Duodenal mucosa (tissue), 2 donors: Measurements from ENCODE around the gene NEURL2.

ENCODE experiments used
- H3K27ac ChIP-seq: one replicate; pipeline ENCODE4 v1.7.0; 2013; ENCODE audit warnings: low read depth, low read length
- H3K27me3 ChIP-seq, 2 donors: one replicate each; pipeline ENCODE4 v1.7.0; 2013; ENCODE audit warnings: low read length in 2 of 2, control low read depth in 1 of 2; ENCODE audit not compliant: insufficient read depth in 2 of 2, control insufficient read depth in 1 of 2
- H3K36me3 ChIP-seq, 2 donors: one replicate each; pipeline ENCODE4 v1.7.0; 2013; ENCODE audit warnings: low read length in 2 of 2, control low read depth in 1 of 2; ENCODE audit not compliant: insufficient read depth in 2 of 2, control insufficient read depth in 1 of 2
- H3K4me1 ChIP-seq, 2 donors: one replicate each; pipeline ENCODE4 v1.7.0; 2013; ENCODE audit warnings: low read length in 2 of 2, control low read depth in 1 of 2; ENCODE audit not compliant: insufficient read depth in 2 of 2, control insufficient read depth in 1 of 2
- H3K4me3 ChIP-seq, 2 donors: one replicate each; pipeline ENCODE4 v1.7.0; 2013; ENCODE audit warnings: low read length in 2 of 2, low read depth in 1 of 2
- H3K9ac ChIP-seq, 2 donors: one replicate each; pipeline ENCODE4 v1.7.0; 2013; ENCODE audit warnings: low read length in 2 of 2, low read depth in 1 of 2
- H3K9me3 ChIP-seq, 2 donors: one replicate each; pipeline ENCODE4 v1.7.0; 2013; ENCODE audit warnings: low read length in 2 of 2, control low read depth in 1 of 2; ENCODE audit not compliant: control insufficient read depth in 1 of 2

Gene NEURL2

DNA sequence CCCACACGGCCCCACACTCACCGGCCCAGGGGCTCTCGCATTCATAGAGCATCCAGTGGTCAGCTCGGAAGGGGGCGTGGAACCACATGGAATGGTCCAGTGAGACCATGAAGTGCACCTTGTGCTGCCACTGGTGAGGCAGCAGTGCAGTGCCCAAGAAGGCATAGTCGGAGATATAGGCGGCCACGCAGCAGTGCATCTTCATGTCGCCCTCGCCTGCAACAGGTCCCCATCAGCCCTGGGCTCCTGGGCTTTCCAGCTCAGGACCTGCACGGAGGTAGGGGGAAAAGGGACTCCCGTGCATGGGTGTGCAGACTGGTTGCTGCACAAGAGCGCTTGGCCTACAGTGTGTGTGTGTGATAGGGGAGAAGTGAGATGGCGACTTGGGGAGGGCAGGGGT lies 47.5 kb downstream of the NEURL2 start:
- no peaks in the 10 kb centered on the region for H3K9me3 ChIP-seq
- no peak overlapping the region for H3K27ac ChIP-seq
- H3K4me3 ChIP-seq: no peak overlapping the region
- no peaks in the 10 kb centered on the region for H3K27me3 ChIP-seq
- peaks cover 42 to 69% of the 10 kb centered on the region in 2 donors for H3K36me3 ChIP-seq
- H3K4me1 ChIP-seq: peaks cover 0 to 12% of the 10 kb centered on the region in 2 donors
- no peak overlapping the region for H3K9ac ChIP-seq

DNA sequence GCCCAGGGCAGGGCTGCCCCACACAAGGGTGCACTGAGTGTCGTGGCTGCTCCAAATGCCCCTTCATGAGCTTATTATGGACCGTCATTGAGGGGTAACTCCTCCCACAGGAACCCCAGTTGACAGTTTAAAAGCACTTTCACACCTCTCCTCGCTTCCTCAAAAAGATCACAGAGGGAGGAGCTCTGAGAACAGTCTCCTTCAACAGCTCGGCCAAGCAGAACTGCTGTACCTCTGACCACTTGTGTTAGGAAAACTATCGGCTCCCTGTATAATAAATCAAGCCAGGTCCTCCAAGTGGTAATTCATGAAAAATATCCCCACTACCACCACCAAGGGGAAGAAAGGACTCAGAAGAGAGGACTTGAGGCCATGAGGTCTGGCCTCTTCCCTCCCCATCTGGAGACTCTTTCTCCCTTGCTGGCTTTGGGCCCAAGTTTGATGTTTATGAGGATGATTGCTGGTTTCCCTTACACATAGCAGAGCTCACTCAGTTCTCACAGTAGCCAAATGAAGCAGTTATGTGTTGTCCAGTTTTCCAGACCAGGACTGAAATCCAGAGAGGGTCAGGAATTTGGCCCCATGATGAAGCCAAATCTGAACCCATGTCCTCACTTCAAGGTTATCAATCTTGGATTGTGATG lies 48.7 kb downstream of the NEURL2 start:
- Histone ChIP-seq H3K4me1 (peaks cover 0 to 12% of the 10 kb centered on the region in 2 donors), H3K27me3 (no peaks in the 10 kb centered on the region), H3K4me3 (no peak overlapping the region), H3K36me3 (peaks cover 38 to 66% of the 10 kb centered on the region in 2 donors), H3K9me3 (no peaks in the 10 kb centered on the region), H3K27ac (no peak overlapping the region), H3K9ac (no peak overlapping the region)

DNA sequence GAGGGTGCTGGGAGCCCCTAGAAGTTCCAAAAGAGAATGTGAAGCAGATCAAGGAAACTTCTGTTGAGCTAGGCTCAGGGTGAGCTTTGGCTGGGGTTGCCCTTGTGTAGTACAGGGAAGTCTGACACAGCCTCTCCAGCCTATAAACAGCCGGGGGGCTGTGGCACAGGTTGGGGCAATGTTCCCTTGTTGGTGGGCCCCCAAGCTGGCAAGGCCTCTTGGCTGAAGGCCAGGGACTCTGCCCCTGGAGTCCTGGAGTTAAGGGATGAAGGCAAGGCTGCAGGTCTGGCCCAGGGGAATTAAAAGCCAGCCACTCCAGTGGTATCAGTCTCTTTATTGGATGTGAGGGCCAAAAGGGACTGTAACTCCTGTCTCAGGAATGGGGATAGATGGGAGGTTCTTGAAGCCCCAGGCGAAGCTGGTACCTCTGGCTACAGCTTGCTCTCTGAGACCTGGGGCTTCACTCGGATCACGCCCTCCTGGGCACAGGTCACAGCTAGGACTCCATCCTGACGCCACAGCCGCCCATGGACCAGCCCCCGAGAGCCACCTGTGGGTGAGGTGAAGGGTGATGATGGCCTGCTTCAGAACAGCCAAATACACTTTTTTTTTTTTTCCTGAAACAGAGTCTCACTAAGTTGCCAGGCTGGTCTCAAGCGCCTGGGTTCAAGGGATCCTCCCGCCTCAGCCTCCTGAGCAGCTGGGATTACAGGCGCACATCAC lies 49.4 kb downstream of the NEURL2 start:
- H3K4me3 ChIP-seq: no peak overlapping the region
- peaks cover 38 to 62% of the 10 kb centered on the region in 2 donors for H3K36me3 ChIP-seq
- H3K9ac ChIP-seq: no peak overlapping the region
- H3K4me1 ChIP-seq: peaks cover 0 to 16% of the 10 kb centered on the region in 2 donors
- no peaks in the 10 kb centered on the region for H3K27me3 ChIP-seq
- no peaks in the 10 kb centered on the region for H3K9me3 ChIP-seq
- no peak overlapping the region for H3K27ac ChIP-seq

DNA sequence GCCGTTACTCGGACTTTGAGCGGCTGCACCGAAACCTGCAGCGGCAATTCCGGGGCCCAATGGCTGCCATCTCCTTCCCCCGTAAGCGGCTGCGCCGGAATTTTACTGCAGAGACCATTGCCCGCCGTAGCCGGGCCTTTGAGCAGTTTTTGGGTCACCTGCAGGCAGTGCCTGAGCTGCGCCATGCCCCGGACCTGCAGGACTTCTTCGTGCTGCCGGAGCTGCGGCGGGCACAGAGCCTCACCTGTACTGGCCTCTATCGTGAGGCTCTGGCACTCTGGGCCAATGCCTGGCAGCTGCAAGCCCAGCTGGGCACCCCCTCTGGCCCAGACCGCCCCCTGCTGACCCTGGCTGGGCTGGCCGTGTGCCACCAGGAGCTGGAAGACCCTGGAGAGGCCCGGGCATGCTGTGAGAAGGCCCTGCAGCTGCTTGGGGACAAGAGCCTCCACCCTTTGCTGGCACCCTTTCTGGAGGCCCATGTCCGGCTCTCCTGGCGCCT lies 50.3 kb downstream of the NEURL2 start:
- H3K27ac ChIP-seq: no peak overlapping the region
- H3K4me1 ChIP-seq: peaks cover 2 to 16% of the 10 kb centered on the region in 2 donors
- no peaks in the 10 kb centered on the region for H3K9me3 ChIP-seq
- no peak overlapping the region for H3K9ac ChIP-seq
- H3K27me3 ChIP-seq: no peaks in the 10 kb centered on the region
- peaks cover 38 to 54% of the 10 kb centered on the region in 2 donors for H3K36me3 ChIP-seq
- H3K4me3 ChIP-seq: no peak overlapping the region
